ENCODE measurements around the gene PHF21A. TPM values are rescaled to one million over a fixed set of nuclear protein-coding genes. Genes with fewer than 3 reads are reported as not detected.

The PHF21A gene
- total RNA-seq, 4 donors from 2014 or later: 30.4 to 58.5 (median 49.4) TPM

DNA sequence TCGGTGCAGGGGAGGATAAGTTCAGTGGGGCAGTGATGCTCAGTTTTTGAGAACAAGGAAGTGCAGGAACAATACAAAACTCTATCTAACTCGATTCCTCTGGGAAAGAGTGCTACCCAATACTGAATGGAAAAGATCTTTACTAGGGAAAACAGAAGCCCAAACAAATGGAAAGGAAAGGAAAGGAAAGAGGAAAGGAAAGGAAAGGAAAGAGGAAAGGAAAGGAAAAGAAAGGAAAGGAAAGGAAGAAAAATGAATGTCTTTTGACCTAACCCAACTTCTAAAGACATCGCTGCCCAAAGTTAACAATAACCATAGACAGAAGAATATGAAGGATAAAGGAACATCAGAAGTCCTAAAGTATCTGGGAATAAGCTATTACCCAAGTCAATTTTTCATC is 41.6 kb downstream of the PHF21A start:
- 85 to 87% methylated on average over 3 of the region's 3 CpGs for WGBS, 2 donors
- peaks cover 0 to 28% (median 0%) of the 10 kb centered on the region in 3 donors for H3K36me3 ChIP-seq
- H3K4me1 ChIP-seq: no peaks in the 10 kb centered on the region
- H3K9me3 ChIP-seq: no peaks in the 10 kb centered on the region
- no peak overlapping the region for H3K4me3 ChIP-seq
- no peak overlapping the region for H3K27ac ChIP-seq
- no peak for TF ChIP-seq POLR2A (IDR thresholded peaks at IDR 0.05)
- TF ChIP-seq EP300 (IDR thresholded peaks at IDR 0.05): no peak
- TF ChIP-seq, protein P1, sequence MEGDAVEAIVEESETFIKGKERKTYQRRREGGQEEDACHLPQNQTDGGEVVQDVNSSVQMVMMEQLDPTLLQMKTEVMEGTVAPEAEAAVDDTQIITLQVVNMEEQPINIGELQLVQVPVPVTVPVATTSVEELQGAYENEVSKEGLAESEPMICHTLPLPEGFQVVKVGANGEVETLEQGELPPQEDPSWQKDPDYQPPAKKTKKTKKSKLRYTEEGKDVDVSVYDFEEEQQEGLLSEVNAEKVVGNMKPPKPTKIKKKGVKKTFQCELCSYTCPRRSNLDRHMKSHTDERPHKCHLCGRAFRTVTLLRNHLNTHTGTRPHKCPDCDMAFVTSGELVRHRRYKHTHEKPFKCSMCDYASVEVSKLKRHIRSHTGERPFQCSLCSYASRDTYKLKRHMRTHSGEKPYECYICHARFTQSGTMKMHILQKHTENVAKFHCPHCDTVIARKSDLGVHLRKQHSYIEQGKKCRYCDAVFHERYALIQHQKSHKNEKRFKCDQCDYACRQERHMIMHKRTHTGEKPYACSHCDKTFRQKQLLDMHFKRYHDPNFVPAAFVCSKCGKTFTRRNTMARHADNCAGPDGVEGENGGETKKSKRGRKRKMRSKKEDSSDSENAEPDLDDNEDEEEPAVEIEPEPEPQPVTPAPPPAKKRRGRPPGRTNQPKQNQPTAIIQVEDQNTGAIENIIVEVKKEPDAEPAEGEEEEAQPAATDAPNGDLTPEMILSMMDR (IDR thresholded peaks at IDR 0.05): no peak
- no peak for DNase-seq (ENCODE audit: low spot score in 2 of 2)
- no peaks in the 10 kb centered on the region for H3K27me3 ChIP-seq

DNA sequence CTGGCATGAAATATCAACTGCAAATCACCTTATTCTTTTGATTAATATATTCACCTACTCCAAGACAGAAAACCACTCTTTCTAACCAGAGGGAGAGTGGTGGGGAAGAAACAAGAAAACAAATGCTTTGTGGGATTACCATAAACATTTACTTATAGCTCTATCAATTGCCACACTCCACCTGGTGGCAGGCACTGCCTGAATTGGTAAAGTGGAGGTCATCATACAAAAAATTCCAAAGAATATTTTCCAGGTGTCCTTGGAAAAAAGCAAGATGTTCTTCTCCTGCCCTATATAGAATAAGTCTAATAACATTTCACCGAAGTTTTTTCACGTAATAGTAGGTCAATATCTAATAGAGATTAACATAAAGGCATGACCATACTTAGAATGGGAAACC is 45.3 kb downstream of the PHF21A start:
- Histone ChIP-seq H3K4me3 (no peak overlapping the region), H3K4me1 (peaks cover 0 to 8% (median 0%) of the 10 kb centered on the region in 4 donors), H3K9me3 (no peaks in the 10 kb centered on the region), H3K27me3 (no peaks in the 10 kb centered on the region), H3K36me3 (peaks cover 0 to 17% (median 0%) of the 10 kb centered on the region in 3 donors), H3K27ac (no peak overlapping the region)
- no peak for DNase-seq (ENCODE audit: low spot score in 2 of 2)
- TF ChIP-seq EP300 (IDR thresholded peaks at IDR 0.05) (no peak), POLR2A (IDR thresholded peaks at IDR 0.05) (no peak)
- TF ChIP-seq, protein P1 (IDR thresholded peaks at IDR 0.05): no peak
- WGBS, 2 donors: 95 to 98% methylated on average over 2 of the region's 2 CpGs

GRCh38 chr11:46075168-46075567 is 46.1 kb downstream of the PHF21A start:
- H3K9me3 ChIP-seq: no peaks in the 10 kb centered on the region
- no peak for DNase-seq (ENCODE audit: low spot score in 2 of 2)
- H3K27ac ChIP-seq: no peak overlapping the region
- WGBS, 2 donors: 51 to 59% methylated on average over 5 of the region's 5 CpGs
- no peak overlapping the region for H3K4me3 ChIP-seq
- peaks cover 0 to 8% (median 0%) of the 10 kb centered on the region in 4 donors for H3K4me1 ChIP-seq
- no peaks in the 10 kb centered on the region for H3K27me3 ChIP-seq
- H3K36me3 ChIP-seq: peaks cover 0 to 18% (median 0%) of the 10 kb centered on the region in 3 donors
- TF ChIP-seq EP300 (IDR thresholded peaks at IDR 0.05): no peak
- TF ChIP-seq, protein P1 (IDR thresholded peaks at IDR 0.05): no peak
- TF ChIP-seq POLR2A (IDR thresholded peaks at IDR 0.05): no peak

DNA sequence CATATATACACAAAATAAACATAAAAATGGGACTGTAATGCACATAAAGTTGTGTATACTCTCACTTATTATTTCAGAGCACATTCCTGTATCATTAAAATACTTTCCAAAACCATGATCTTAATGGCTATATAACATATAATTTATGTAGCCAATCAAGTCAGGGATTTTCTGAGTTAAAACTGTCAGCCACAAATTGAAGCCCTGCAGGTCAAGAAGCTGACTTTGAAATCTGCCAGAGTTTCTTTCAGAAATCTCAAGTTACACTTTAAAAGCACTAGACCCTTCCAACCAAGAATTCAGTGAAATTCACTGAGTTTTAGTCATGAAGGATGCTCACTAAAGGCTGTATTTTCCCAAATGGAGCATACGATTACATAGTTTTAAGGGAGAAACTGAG is 47.6 kb downstream of the PHF21A start:
- peaks cover 0 to 8% (median 0%) of the 10 kb centered on the region in 4 donors for H3K4me1 ChIP-seq
- no peaks in the 10 kb centered on the region for H3K27me3 ChIP-seq
- H3K4me3 ChIP-seq: no peak overlapping the region
- WGBS, 2 donors: 88 to 93% methylated on average over 1 of the region's 1 CpG
- TF ChIP-seq EP300 (IDR thresholded peaks at IDR 0.05) (no peak), POLR2A (IDR thresholded peaks at IDR 0.05) (no peak)
- TF ChIP-seq, protein P1 (IDR thresholded peaks at IDR 0.05): no peak
- H3K36me3 ChIP-seq: peaks cover 0 to 25% (median 0%) of the 10 kb centered on the region in 3 donors
- no peak for DNase-seq (ENCODE audit: low spot score in 2 of 2)
- H3K9me3 ChIP-seq: no peaks in the 10 kb centered on the region
- H3K27ac ChIP-seq: no peak overlapping the region

DNA sequence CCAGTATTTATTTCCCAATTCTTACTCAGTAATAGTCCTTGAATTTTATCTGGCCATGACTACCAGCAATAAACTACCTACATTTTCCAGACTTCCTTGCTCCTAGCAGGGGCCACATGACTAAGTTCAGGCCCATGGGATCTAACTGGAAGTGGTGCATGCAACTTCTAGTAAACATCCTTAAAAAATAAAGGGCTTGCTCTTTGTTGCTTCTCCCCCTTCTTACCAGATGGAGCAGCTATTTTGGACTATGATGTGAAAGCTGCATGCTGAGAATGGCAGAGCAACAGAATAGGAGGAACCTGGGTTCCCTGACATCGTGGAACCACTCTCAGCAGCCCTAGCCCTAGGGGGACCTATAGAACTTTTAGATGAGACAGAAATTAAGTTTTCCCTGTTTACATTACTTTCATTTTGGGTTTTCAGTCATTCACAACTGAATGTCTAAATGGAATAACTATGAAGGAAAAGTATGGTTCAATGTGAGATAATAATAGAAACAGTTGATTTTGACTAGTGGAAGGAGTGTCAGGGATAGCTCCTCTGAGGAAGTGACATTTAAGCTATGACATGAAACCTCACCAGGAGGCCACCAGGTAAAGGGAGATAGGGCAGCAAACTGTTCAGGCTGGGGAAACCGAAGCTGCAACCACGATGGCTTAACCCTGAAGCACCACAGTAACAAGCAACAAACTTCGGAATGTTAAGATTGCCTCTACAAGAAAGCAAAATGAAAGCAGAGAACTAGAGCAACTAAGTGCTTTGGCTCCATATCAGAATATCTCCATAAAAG is 48.9 kb downstream of the PHF21A start:
- no peaks in the 10 kb centered on the region for H3K9me3 ChIP-seq
- H3K27ac ChIP-seq: no peak overlapping the region
- no peak overlapping the region for H3K4me3 ChIP-seq
- no peaks in the 10 kb centered on the region for H3K27me3 ChIP-seq
- H3K4me1 ChIP-seq: peaks cover 0 to 8% (median 0%) of the 10 kb centered on the region in 4 donors
- 66 to 79% methylated on average over 4 of the region's 4 CpGs for WGBS, 2 donors
- DNase-seq (ENCODE audit: low spot score in 2 of 2): no peak
- TF ChIP-seq, protein P1 (IDR thresholded peaks at IDR 0.05): no peak
- TF ChIP-seq POLR2A (IDR thresholded peaks at IDR 0.05) (no peak), EP300 (IDR thresholded peaks at IDR 0.05) (no peak)
- peaks cover 0 to 32% (median 0%) of the 10 kb centered on the region in 3 donors for H3K36me3 ChIP-seq
